Kidney (tissue), 14 donors: ENCODE data around the gene TTC8. TPM values are rescaled to one million over a fixed set of nuclear protein-coding genes. Genes with fewer than 3 reads are reported as not detected.

ENCODE experiments used
- DNase-seq, 5 donors: peaks; one replicate each; pipeline ENCODE4 v3.0.0-alpha.2; 2013 to 2020
- FAIRE-seq: peaks from 2 replicates; lab custom pipeline; 2012; peaks lifted over from hg19 to GRCh38; lab: Jason Lieb, UNC
- H3K27ac ChIP-seq, 2 donors: one replicate each; pipeline ENCODE4 v1.7.0; 2013; ENCODE audit warnings: low read depth in 2 of 2, low read length in 2 of 2, inconsistent platforms in 1 of 2
- H3K27me3 ChIP-seq: one replicate; pipeline ENCODE4 v1.7.1; 2013; ENCODE audit warnings: low read length, inconsistent platforms; ENCODE audit not compliant: control insufficient read depth, insufficient read depth
- H3K36me3 ChIP-seq, 3 donors: one replicate each; pipeline versions ENCODE4 v1.7.0 to v1.7.1; 2013; ENCODE audit warnings: low read length in 3 of 3, control low read depth in 1 of 3, inconsistent platforms in 1 of 3; ENCODE audit not compliant: insufficient read depth in 3 of 3, control insufficient read depth in 2 of 3
- H3K4me1 ChIP-seq, 3 donors: one replicate each; pipeline versions ENCODE4 v1.7.0 to v1.7.1; 2013; ENCODE audit warnings: low read length in 3 of 3, inconsistent platforms in 1 of 3, low read depth in 1 of 3; ENCODE audit not compliant: control insufficient read depth in 2 of 3, insufficient read depth in 2 of 3
- H3K4me3 ChIP-seq, 3 donors: one replicate each; pipeline versions ENCODE4 v1.7.0 to v1.8.1; 2013; ENCODE audit warnings: low read length in 3 of 3, control low read depth in 1 of 3, inconsistent platforms in 1 of 3
- H3K9ac ChIP-seq, 3 donors: one replicate each; pipeline versions ENCODE4 v1.7.0 to v1.7.1; 2013; ENCODE audit warnings: low read length in 3 of 3, control low read depth in 1 of 3, inconsistent platforms in 1 of 3
- H3K9me3 ChIP-seq, 3 donors: one replicate each; pipeline versions ENCODE4 v1.7.0 to v1.7.1; 2013; ENCODE audit warnings: low read length in 3 of 3, control low read depth in 1 of 3, inconsistent platforms in 1 of 3; ENCODE audit not compliant: control insufficient read depth in 2 of 3, insufficient read depth in 1 of 3
- CTCF ChIP-seq: IDR thresholded peaks from 3 replicates; pipeline ENCODE4 v1.5.1; 2012; ENCODE audit warnings: mild to moderate bottlenecking, moderate library complexity, borderline replicate concordance; ENCODE audit not compliant: insufficient read depth; ENCODE audit errors: extremely low read depth
- intact Hi-C: fragments of 100-400 bp; cut with DNase I; formaldehyde crosslinking; loops from one replicate; pipeline ENCODE4 v1.11.1; 2022
- polyA plus RNA-seq: library from polyadenylated mRNA; stranded (reverse); fragments of 350-450 nt; fragmentation: Illumina TruSeq; extraction: RNeasy Lipid Tissue Mini Kit (QIAGEN cat#74804); gene quantifications from one replicate; pipeline ENCODE4 v1.2.3, GENCODE V29; 2014; ENCODE audit warnings: low read depth, low replicate concordance; ENCODE audit not compliant: insufficient read depth
- total RNA-seq: library from RNA; stranded (reverse); fragmentation: NEBNext Ultra II Directional; extraction: Animal tissue kit (Norgen Biotek cat#: 25700); gene quantifications from one replicate; pipeline ENCODE4 v1.2.1, GENCODE V29; 2021
- donor health status: control.
- donor health status: control.
- donor health status: control.
- donor health status: control.
- donor health status: control.
- donor health status: DM: yes; HTN: yes; CAD: no.
- donor health status: Normal renal cell carcinoma (clear cell type).

The TTC8 gene
- total and polyA plus RNA-seq, 2 donors from 2014 or later, result 14.0 to 17.2 TPM

DNA sequence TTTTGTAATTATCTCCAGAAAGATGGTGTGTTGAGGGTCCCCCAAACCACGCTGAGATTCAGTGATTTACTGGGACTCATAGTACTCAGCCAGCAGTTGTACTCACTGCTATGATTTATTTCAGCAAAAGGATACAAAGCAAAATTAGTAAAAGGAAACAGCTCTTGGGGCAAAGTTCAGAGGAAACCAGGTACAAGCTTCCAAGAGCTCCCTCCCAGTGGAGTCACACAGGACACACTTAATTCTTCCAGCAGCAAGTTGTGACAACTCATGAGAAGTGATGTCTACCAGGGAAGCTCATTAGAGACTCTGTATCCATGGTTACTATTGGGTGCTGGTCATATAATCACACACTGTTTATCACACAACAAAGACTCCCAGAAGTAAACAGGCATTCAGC is 38.7 kb downstream of the TTC8 start:
- intact Hi-C loops, result no loop called here
- Histone ChIP-seq H3K9ac (no peak overlapping the region), H3K27ac (no peak overlapping the region), H3K4me1 (no peaks in the 10 kb centered on the region), H3K36me3 (peaks cover 0 to 4% (median 3%) of the 10 kb centered on the region in 3 donors), H3K9me3 (peaks cover 0 to 2% (median 0%) of the 10 kb centered on the region in 3 donors), H3K4me3 (no peak overlapping the region), H3K27me3 (no peaks in the 10 kb centered on the region)
- TF ChIP-seq CTCF, result no peak
- no peak for FAIRE-seq
- DNase-seq, result no peak

DNA sequence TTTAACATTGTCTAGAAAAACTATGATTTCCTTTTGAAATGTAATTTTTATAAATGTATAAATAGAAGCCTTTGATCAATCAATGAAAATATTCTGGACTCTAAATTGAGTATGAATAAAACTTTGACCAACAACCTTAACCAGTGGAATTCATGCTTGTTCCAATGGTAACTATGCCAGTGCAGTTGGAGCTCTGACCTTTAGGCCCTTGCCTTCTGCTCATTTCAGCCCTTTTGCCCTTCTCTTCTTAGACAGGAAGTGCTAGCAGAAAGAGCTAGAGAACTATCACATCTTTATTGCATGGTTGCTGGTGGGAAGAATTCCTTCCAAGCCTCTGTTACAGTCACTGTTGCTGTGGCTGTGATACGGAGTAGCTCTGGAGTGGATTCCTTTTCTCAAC is 39.7 kb downstream of the TTC8 start:
- intact Hi-C loops, result no loop called here
- no peak overlapping the region for H3K4me3 ChIP-seq
- H3K27me3 ChIP-seq, result no peaks in the 10 kb centered on the region
- H3K9ac ChIP-seq, result no peak overlapping the region
- H3K4me1 ChIP-seq, result no peaks in the 10 kb centered on the region
- FAIRE-seq (no peak), DNase-seq (no peak)
- TF ChIP-seq CTCF, result no peak
- no peaks in the 10 kb centered on the region for H3K9me3 ChIP-seq
- no peak overlapping the region for H3K27ac ChIP-seq
- peaks cover 0 to 3% (median under 1%) of the 10 kb centered on the region in 3 donors for H3K36me3 ChIP-seq

- Histone ChIP-seq H3K27ac (no peak overlapping the region), H3K9me3 (no peaks in the 10 kb centered on the region), H3K27me3 (no peaks in the 10 kb centered on the region), H3K4me1 (no peaks in the 10 kb centered on the region), H3K4me3 (no peak overlapping the region), H3K36me3 (peaks cover 0 to 3% (median 0%) of the 10 kb centered on the region in 3 donors), H3K9ac (no peak overlapping the region)
- intact Hi-C loops, result no loop called here
- no peak for TF ChIP-seq CTCF
- no peak for FAIRE-seq
- no peak for DNase-seq
Measured at GRCh38 chr14:88866305-88866704, 41.9 kb downstream of the TTC8 start.
